AG04449 (cell line): ENCODE results near the gene PLCB1.

Experiments used
- CTCF ChIA-PET: fragments of 350-600 bp; formaldehyde crosslinking; extraction: SDS; loops from one replicate; lab custom pipeline; 2021; ENCODE audit warnings: antibody characterized with exemption; lab: Yijun Ruan, JAX
- POLR2A ChIA-PET: fragments of 400-600, 350-600 bp; formaldehyde crosslinking; extraction: SDS; loops from one replicate; lab custom pipeline; 2020; ENCODE audit warnings: antibody characterized with exemption, inconsistent platforms; lab: Yijun Ruan, JAX
- DNase-seq: peaks from one replicate; pipeline ENCODE4 v3.0.0-alpha.2; 2010; ENCODE audit warnings: low read depth, low spot score
- H3K4me3 ChIP-seq: 2 replicates; pipeline ENCODE4 v1.5.1; 2011; ENCODE audit warnings: low read depth, mild to moderate bottlenecking, control low read depth, low read length
- TF ChIP-seq, protein P1 (sequence below): IDR thresholded peaks from one replicate; pipeline ENCODE4 v1.5.1; 2011; ENCODE audit warnings: mild to moderate bottlenecking, moderate library complexity, low read length, control low read depth, inconsistent platforms; ENCODE audit not compliant: insufficient read depth; ENCODE audit errors: missing control alignments

The PLCB1 gene

GRCh38 chr20:8205996-8206395 is 73.9 kb downstream of the PLCB1 start:
- H3K4me3 ChIP-seq, result no peak overlapping the region
- TF ChIP-seq, protein P1, sequence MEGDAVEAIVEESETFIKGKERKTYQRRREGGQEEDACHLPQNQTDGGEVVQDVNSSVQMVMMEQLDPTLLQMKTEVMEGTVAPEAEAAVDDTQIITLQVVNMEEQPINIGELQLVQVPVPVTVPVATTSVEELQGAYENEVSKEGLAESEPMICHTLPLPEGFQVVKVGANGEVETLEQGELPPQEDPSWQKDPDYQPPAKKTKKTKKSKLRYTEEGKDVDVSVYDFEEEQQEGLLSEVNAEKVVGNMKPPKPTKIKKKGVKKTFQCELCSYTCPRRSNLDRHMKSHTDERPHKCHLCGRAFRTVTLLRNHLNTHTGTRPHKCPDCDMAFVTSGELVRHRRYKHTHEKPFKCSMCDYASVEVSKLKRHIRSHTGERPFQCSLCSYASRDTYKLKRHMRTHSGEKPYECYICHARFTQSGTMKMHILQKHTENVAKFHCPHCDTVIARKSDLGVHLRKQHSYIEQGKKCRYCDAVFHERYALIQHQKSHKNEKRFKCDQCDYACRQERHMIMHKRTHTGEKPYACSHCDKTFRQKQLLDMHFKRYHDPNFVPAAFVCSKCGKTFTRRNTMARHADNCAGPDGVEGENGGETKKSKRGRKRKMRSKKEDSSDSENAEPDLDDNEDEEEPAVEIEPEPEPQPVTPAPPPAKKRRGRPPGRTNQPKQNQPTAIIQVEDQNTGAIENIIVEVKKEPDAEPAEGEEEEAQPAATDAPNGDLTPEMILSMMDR, result no peak
- ChIA-PET CTCF (interaction anchor here (0.5 to 2.0 kb wide), 3 partner anchors 10 to 514 kb away, joined by 3 to 6 read pairs (median 4); partner anchors contain the start of gene PLCB1), POLR2A (no interaction called here)
- no peak for DNase-seq

DNA sequence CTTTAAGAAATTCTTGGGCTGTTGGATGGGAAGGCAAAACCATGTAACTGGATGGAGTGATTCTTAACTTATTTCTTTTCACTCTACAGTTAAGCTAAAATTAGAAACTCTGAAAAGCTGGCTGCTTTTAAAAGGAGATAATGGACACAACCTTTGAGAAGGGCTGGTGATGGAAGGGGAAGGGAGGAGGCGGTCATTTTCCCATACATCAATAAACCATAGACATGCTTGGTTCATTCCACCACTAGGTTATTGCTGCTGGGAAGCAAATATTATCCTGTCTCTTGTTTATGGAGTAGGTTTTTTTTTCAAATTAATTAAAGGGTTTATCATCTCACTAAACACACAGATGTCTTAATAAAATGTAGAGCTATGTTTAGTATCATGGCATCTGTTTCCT is 76.2 kb downstream of the PLCB1 start:
- ChIA-PET POLR2A (no interaction called here), CTCF (interaction anchor here (0.6 kb wide), 1 partner anchor 218 kb away, joined by 3 read pairs; no protein-coding TSS in a partner anchor)
- no peak for DNase-seq
- no peak overlapping the region for H3K4me3 ChIP-seq
- TF ChIP-seq, protein P1, result no peak

GRCh38 chr20:8209061-8209460 is 77.0 kb downstream of the PLCB1 start:
- DNase-seq, result no peak
- ChIA-PET POLR2A (no interaction called here), CTCF (interaction anchor here (0.6 kb wide), 1 partner anchor 217 kb away, joined by 3 read pairs; no protein-coding TSS in a partner anchor)
- no peak overlapping the region for H3K4me3 ChIP-seq
- TF ChIP-seq, protein P1, result no peak

DNA sequence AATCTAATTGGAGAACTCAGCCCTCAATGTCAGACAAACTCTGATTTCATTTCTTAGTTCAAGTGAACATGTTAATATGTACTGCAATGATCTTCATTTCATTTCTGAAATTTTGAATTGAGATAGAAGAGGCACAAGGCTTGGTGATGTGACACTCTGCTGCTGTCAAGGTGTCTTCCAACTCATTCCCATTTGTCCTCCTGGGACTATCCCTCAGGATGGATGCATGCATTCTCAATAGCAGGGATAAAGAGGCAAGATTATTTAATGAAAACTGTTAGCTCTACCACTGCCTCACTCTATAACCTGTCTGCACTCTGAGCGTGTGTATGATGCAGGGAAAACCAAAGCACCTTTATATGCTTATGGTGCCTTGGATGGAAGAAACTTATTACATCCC is 78.7 kb downstream of the PLCB1 start:
- TF ChIP-seq, protein P1, result no peak
- no peak for DNase-seq
- H3K4me3 ChIP-seq, result no peak overlapping the region
- CTCF ChIA-PET, result no interaction called here
- POLR2A ChIA-PET, result no interaction called here

- H3K4me3 ChIP-seq, result no peak overlapping the region
- ChIA-PET POLR2A (no interaction called here), CTCF (no interaction called here)
- TF ChIP-seq, protein P1, result no peak
- DNase-seq, result no peak
These were observed 80.2 kb downstream of the PLCB1 start for GRCh38 chr20:8212286-8212685.

DNA sequence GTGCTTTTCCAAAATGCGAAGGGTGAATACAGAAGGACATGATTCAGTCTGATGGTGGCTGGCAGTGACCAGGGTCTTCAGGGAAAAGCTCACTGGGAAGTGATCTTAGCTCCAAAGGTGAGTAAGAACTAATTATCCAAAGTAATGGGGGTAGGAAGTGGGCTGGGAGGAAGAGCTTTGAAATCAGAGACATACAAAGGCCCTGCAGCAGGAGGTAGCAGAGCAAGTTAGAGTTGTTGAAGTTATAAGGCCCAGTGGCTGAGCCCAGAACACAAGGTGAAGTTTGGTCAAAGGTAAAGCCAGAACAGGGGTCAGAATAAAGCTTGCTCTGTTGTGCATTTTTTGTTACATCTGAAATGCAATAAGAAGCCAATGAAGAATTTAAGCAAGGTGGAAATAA is 81.2 kb downstream of the PLCB1 start:
- POLR2A ChIA-PET, result no interaction called here
- CTCF ChIA-PET, result interaction anchor here (0.9 to 1.1 kb wide), 2 partner anchors 19 to 176 kb away, joined by 3 to 4 read pairs; no protein-coding TSS in a partner anchor
- no peak for DNase-seq
- TF ChIP-seq, protein P1, result no peak
- H3K4me3 ChIP-seq, result no peak overlapping the region
